Erythroblast (primary cell): Measurements from ENCODE around the gene CYP46A1.

Source experiments
- GATA1 ChIP-seq: IDR thresholded peaks from 2 replicates; pipeline ENCODE4 v1.6.1; 2011; ENCODE audit warnings: low read depth, mild to moderate bottlenecking, control low read depth, low read length, moderate library complexity
- POLR2A ChIP-seq: IDR thresholded peaks from 2 replicates; pipeline ENCODE4 v1.6.1; 2011; ENCODE audit warnings: mild to moderate bottlenecking, low read length

DNA sequence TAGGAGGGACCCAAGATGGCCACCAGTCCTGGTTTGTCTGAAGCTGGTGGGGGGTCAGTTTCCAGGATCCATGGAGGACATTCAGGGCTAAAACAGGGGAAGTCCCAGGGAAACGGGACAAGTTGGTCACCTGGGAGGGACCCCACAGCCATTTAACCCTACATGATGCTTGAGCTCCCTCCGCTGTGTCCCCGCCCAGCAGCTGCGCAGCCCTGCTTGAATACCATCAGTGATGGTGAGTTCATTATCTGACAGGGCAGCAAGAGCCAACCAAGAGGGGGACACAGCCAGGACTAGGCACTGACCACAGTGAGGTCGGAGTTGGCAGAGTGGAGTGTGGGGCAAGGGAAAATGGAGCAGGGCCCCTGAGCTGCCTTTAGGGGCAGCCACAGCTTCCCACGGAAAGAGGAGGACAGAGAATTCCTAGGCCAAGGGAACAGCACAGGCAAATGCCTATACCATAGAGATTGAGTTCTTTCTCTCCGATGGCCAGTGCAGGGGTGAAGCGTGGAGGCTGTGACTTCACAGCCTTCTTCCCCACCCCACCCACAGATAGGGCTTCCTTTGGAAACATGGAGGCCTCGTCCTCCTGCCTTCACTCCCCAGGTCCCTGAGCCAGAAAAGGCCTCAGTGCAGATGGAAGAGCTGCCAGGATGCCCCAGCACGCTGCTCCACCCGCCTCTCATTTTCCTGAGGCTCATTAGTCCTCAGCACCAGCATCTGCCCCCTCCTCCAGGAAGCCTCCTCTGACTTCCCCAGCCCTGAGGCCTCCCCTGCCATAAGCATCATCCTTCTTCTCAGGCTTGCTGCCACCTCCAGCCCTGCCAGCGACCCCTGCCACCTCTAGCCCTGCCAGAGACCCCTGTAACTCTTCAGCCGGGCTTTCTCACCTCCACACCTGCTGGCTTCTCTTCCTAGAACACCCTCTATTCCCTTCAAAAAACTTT, 51.4 kb downstream of the CYP46A1 start:
- TF ChIP-seq POLR2A (no peak), GATA1 (no peak)
